DOHH2 (cell line): Measurements from ENCODE around the gene ZNF341.

ENCODE experiments used
- H3F3A ChIP-seq: fragments of 200-600 bp; sonication (generic), shearing (Covaris generic); 2 replicates; pipeline ENCODE4 v1.6.0; 2016; ENCODE audit warnings: antibody characterized with exemption, mild to moderate bottlenecking; ENCODE audit not compliant: control insufficient read depth, insufficient read depth
- H3K27ac ChIP-seq: fragments of 200-600 bp; sonication (generic); 2 replicates; pipeline ENCODE4 v1.5.1; 2014; ENCODE audit warnings: low read depth, mild to moderate bottlenecking, low read length, moderate library complexity
- H3K27me3 ChIP-seq: fragments of 200-600 bp; sonication (generic); 2 replicates; pipeline ENCODE4 v1.6.1; 2014; ENCODE audit warnings: mild to moderate bottlenecking, low read length, mixed read lengths; ENCODE audit not compliant: control insufficient read depth
- H3K36me3 ChIP-seq: fragments of 200-600 bp; sonication (generic); 2 replicates; pipeline ENCODE4 v1.6.1; 2014; ENCODE audit warnings: mild to moderate bottlenecking, low read length, moderate library complexity, mixed read lengths; ENCODE audit not compliant: control insufficient read depth
- H3K4me1 ChIP-seq: fragments of 200-600 bp; sonication (generic); 2 replicates; pipeline ENCODE4 v1.6.1; 2014; ENCODE audit warnings: mild to moderate bottlenecking, low read length, mixed read lengths; ENCODE audit not compliant: control insufficient read depth
- H3K4me2 ChIP-seq: fragments of 200-600 bp; sonication (generic); 2 replicates; pipeline ENCODE4 v1.6.0; 2014; ENCODE audit warnings: mild to moderate bottlenecking, low read length, moderate library complexity
- H3K4me3 ChIP-seq: fragments of 200-600 bp; sonication (generic); 2 replicates; pipeline ENCODE4 v1.5.1; 2014; ENCODE audit warnings: mild to moderate bottlenecking, low read length, mixed read lengths
- H3K79me2 ChIP-seq: fragments of 200-600 bp; sonication (generic); 2 replicates; pipeline ENCODE4 v1.6.1; 2014; ENCODE audit warnings: mild to moderate bottlenecking, low read length, mixed read lengths; ENCODE audit not compliant: control insufficient read depth
- H3K9me2 ChIP-seq: fragments of 200-600 bp; sonication (generic); replicated peaks from 2 replicates; pipeline ENCODE4 v1.6.1; 2014; ENCODE audit warnings: mild to moderate bottlenecking, low read length, mixed read lengths; ENCODE audit not compliant: control insufficient read depth
- H3K9me3 ChIP-seq: fragments of 200-600 bp; sonication (generic); 2 replicates; pipeline ENCODE4 v1.6.1; 2014; ENCODE audit warnings: antibody characterized with exemption, low read length, mixed read lengths; ENCODE audit not compliant: control insufficient read depth, insufficient read depth
- H4K20me1 ChIP-seq: fragments of 200-600 bp; sonication (generic); 2 replicates; pipeline ENCODE4 v1.6.0; 2014; ENCODE audit warnings: low read depth, mild to moderate bottlenecking, antibody characterized with exemption, low read length, moderate library complexity; ENCODE audit not compliant: control insufficient read depth, insufficient read depth
- CTCF ChIP-seq: fragments of 200-600 bp; sonication (generic); IDR thresholded peaks from one replicate; pipeline ENCODE4 v1.5.1; 2014; ENCODE audit warnings: antibody characterized with exemption, mild to moderate bottlenecking, low read depth, low read length; ENCODE audit not compliant: poor library complexity, severe bottlenecking
- EZH2phosphoT487 ChIP-seq: fragments of 200-600 bp; sonication (generic); IDR thresholded peaks from 2 replicates; pipeline ENCODE4 v1.6.1; 2017; ENCODE audit warnings: borderline replicate concordance, mild to moderate bottlenecking, antibody characterized with exemption, low read length, moderate library complexity, mixed read lengths

The ZNF341 gene

GRCh38 chr20:33777816-33778215 is 46.0 kb downstream of the ZNF341 start:
- H3K4me1 ChIP-seq: peaks cover 35% of the 10 kb centered on the region
- H3F3A ChIP-seq: peaks cover 18% of the 10 kb centered on the region
- no peaks in the 10 kb centered on the region for H3K9me3 ChIP-seq
- no peaks in the 10 kb centered on the region for H4K20me1 ChIP-seq
- no peaks in the 10 kb centered on the region for H3K79me2 ChIP-seq
- H3K27me3 ChIP-seq: no peaks in the 10 kb centered on the region
- peaks cover 12% of the 10 kb centered on the region for H3K36me3 ChIP-seq
- H3K4me3 ChIP-seq: peak overlapping the region; percentile 38
- peak overlapping the region; percentile 51 for H3K4me2 ChIP-seq
- peak overlapping the region; percentile 92 for H3K27ac ChIP-seq
- TF ChIP-seq EZH2phosphoT487 (no peak), CTCF (no peak)
- H3K9me2 ChIP-seq: no peaks in the 10 kb centered on the region

GRCh38 chr20:33781133-33781532 is 49.3 kb downstream of the ZNF341 start:
- Histone ChIP-seq H3K79me2 (no peaks in the 10 kb centered on the region), H3K4me1 (peaks cover 29% of the 10 kb centered on the region), H3K9me2 (no peaks in the 10 kb centered on the region), H3K4me2 (no peak overlapping the region), H3K36me3 (peaks cover 12% of the 10 kb centered on the region), H3K27me3 (no peaks in the 10 kb centered on the region), H3F3A (peaks cover 18% of the 10 kb centered on the region), H3K9me3 (no peaks in the 10 kb centered on the region), H3K27ac (no peak overlapping the region), H4K20me1 (no peaks in the 10 kb centered on the region), H3K4me3 (no peak overlapping the region)
- TF ChIP-seq EZH2phosphoT487 (no peak), CTCF (no peak)

GRCh38 chr20:33781945-33782344 is 50.1 kb downstream of the ZNF341 start:
- Histone ChIP-seq H3K36me3 (peaks cover 12% of the 10 kb centered on the region), H3K9me3 (no peaks in the 10 kb centered on the region), H4K20me1 (no peaks in the 10 kb centered on the region), H3K9me2 (no peaks in the 10 kb centered on the region), H3K4me2 (no peak overlapping the region), H3K79me2 (no peaks in the 10 kb centered on the region), H3K4me1 (peaks cover 29% of the 10 kb centered on the region), H3K27ac (no peak overlapping the region), H3K27me3 (no peaks in the 10 kb centered on the region), H3K4me3 (no peak overlapping the region), H3F3A (peaks cover 18% of the 10 kb centered on the region)
- TF ChIP-seq CTCF (no peak), EZH2phosphoT487 (no peak)

- Histone ChIP-seq H3K36me3 (peaks cover 9% of the 10 kb centered on the region; the same call in 1 of the 2 replicates), H3K4me2 (no peak overlapping the region), H3K27ac (no peak overlapping the region), H3K9me3 (no peaks in the 10 kb centered on the region), H3K4me3 (no peak overlapping the region), H3K79me2 (no peaks in the 10 kb centered on the region), H3K9me2 (no peaks in the 10 kb centered on the region), H3K4me1 (peaks cover 20% of the 10 kb centered on the region), H4K20me1 (no peaks in the 10 kb centered on the region), H3K27me3 (no peaks in the 10 kb centered on the region), H3F3A (peaks cover 10% of the 10 kb centered on the region)
- TF ChIP-seq EZH2phosphoT487 (no peak), CTCF (no peak)
Observed at GRCh38 chr20:33783256-33783655, 51.5 kb downstream of the ZNF341 start.
